ENCODE measurements around the gene RALGAPA2. TPM values are rescaled to one million over a fixed set of nuclear protein-coding genes. Genes with fewer than 3 reads are reported as not detected.

Gene RALGAPA2
- total RNA-seq, 2 donors from 2014 or later: 55.5 to 80.0 TPM

GRCh38 chr20:20437314-20437713 lies 275.1 kb downstream of the RALGAPA2 start:
- intact Hi-C loops (cut with DNase I, micrococcal nuclease): no loop called here
- no peak for ATAC-seq

GRCh38 chr20:20436689-20437088 lies 275.8 kb downstream of the RALGAPA2 start:
- ATAC-seq (no peak), DNase-seq (no peak)
- intact Hi-C loops (cut with DNase I, micrococcal nuclease): no loop called here

More at GRCh38 chr20:20437314-20437713, 275.1 kb downstream of the RALGAPA2 start:
- no peak for DNase-seq

- ATAC-seq (no peak), DNase-seq (no peak)
- intact Hi-C loops (cut with DNase I, micrococcal nuclease): no loop called here
Observed at GRCh38 chr20:20435453-20435852, 277.0 kb downstream of the RALGAPA2 start.

- DNase-seq (no peak), ATAC-seq (no peak)
- intact Hi-C loops (cut with DNase I, micrococcal nuclease): no loop called here
Observed at GRCh38 chr20:20432618-20433286, 279.7 kb downstream of the RALGAPA2 start.

- no peak for ATAC-seq
- intact Hi-C loops (cut with DNase I, micrococcal nuclease): no loop called here
- DNase-seq: no peak
Observed at GRCh38 chr20:20430066-20430465, 282.4 kb downstream of the RALGAPA2 start.

- DNase-seq: no peak
- intact Hi-C loops (cut with DNase I, micrococcal nuclease): no loop called here
- ATAC-seq: no peak
Observed at GRCh38 chr20:20428067-20428466, 284.4 kb downstream of the RALGAPA2 start.

- intact Hi-C loops (cut with DNase I, micrococcal nuclease): no loop called here
- ATAC-seq (no peak), DNase-seq (no peak)
Observed at GRCh38 chr20:20427227-20427864, 285.1 kb downstream of the RALGAPA2 start.

- ATAC-seq: no peak
- intact Hi-C loops (cut with DNase I, micrococcal nuclease): no loop called here
- no peak for DNase-seq
Observed at GRCh38 chr20:20426655-20426907, 285.9 kb downstream of the RALGAPA2 start.

- DNase-seq (no peak), ATAC-seq (no peak)
- intact Hi-C loops (cut with DNase I, micrococcal nuclease): no loop called here
Observed at GRCh38 chr20:20425823-20426654, 286.4 kb downstream of the RALGAPA2 start.

- DNase-seq (no peak), ATAC-seq (no peak)
- intact Hi-C loops (cut with DNase I, micrococcal nuclease): no loop called here
Observed at GRCh38 chr20:20423117-20423516, 289.3 kb downstream of the RALGAPA2 start.

- ATAC-seq (no peak), DNase-seq (no peak)
- intact Hi-C loops (cut with DNase I, micrococcal nuclease): no loop called here
Observed at GRCh38 chr20:20417876-20418676, 294.4 kb downstream of the RALGAPA2 start.

- ATAC-seq (no peak), DNase-seq (no peak)
- intact Hi-C loops (cut with DNase I, micrococcal nuclease): no loop called here
Observed at GRCh38 chr20:20415321-20415720, 297.1 kb downstream of the RALGAPA2 start.

GRCh38 chr20:20414640-20415220 lies 297.7 kb downstream of the RALGAPA2 start:
- DNase-seq: no peak
- ATAC-seq: no peak
- intact Hi-C loops (cut with DNase I, micrococcal nuclease): no loop called here

- intact Hi-C loops (cut with DNase I, micrococcal nuclease): no loop called here
- ATAC-seq (no peak), DNase-seq (no peak)
Observed at GRCh38 chr20:20413810-20414281, 298.6 kb downstream of the RALGAPA2 start.

- ATAC-seq (no peak), DNase-seq (no peak)
- intact Hi-C loops (cut with DNase I, micrococcal nuclease): no loop called here
Observed at GRCh38 chr20:20412750-20413149, 299.7 kb downstream of the RALGAPA2 start.

GRCh38 chr20:20411836-20412235 lies 300.6 kb downstream of the RALGAPA2 start:
- ATAC-seq: no peak

GRCh38 chr20:20411402-20411801 lies 301.0 kb downstream of the RALGAPA2 start:
- intact Hi-C loops (cut with DNase I, micrococcal nuclease): no loop called here
- no peak for DNase-seq
- ATAC-seq: no peak

More at GRCh38 chr20:20411836-20412235, 300.6 kb downstream of the RALGAPA2 start:
- no peak for DNase-seq
- intact Hi-C loops (cut with DNase I, micrococcal nuclease): no loop called here

GRCh38 chr20:20410678-20411077 lies 301.8 kb downstream of the RALGAPA2 start:
- intact Hi-C loops (cut with DNase I, micrococcal nuclease): no loop called here
- DNase-seq (peak; percentile 53 to 54), ATAC-seq (peak; percentile 100)

- DNase-seq: no peak
- intact Hi-C loops (cut with DNase I, micrococcal nuclease): no loop called here
- no peak for ATAC-seq
Observed at GRCh38 chr20:20409331-20409730, 303.1 kb downstream of the RALGAPA2 start.

All from left colon (tissue), 2 donors.